GM12892 (cell line): Measurements from ENCODE around the gene DYNLT4.

Source experiments
- POLR2A ChIP-seq: IDR thresholded peaks from 2 replicates; pipeline ENCODE4 v1.6.1; 2011; ENCODE audit warnings: low read depth, low read length, control low read depth
- TAF1 ChIP-seq: IDR thresholded peaks from 2 replicates; pipeline ENCODE4 v1.6.1; 2011; ENCODE audit warnings: low read depth, mild to moderate bottlenecking, control low read depth, low read length, borderline replicate concordance

DNA sequence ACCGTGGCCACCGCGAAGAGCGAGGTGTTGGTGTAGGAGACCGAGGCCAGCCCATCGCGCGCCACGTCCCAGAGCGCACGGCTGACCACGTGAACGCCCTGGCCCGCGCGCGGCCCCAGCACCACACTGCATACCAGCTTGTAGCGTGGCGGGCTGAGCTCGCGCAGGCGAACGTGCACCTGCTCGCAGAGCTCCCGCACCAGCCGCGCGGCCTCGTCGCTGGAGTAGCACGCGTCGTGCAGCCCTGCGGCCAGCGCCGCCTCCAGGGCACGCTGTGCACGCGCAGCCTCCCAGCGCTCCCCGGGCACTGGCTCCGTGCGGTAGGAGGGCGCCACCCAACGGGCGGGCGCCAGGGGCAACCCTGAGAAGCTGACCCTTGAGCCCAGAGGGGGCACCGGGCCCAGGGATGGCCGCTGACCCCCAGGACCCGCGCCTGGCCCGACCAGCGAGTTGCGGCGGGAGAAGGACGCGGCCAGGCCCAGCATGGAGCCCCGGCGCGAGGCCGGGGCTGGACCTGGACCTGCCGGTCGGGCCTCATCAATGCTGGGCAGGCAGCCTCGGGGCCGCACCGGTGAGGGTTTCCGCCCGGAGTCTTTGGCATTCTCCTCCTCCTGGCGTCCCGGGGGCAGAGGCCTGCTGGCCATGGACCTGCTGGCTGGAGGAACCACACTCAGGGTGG, 987 bp downstream of the DYNLT4 start:
- TF ChIP-seq POLR2A (no peak), TAF1 (no peak)
